GM19025 (cell line): Measurements from ENCODE around the gene TVP23A.

Experiments used
- ATAC-seq: cut with Tn5 transposase; IDR thresholded peaks from one replicate; pipeline ENCODE4 v1.9.1; 2021; ENCODE audit warnings: mild to moderate bottlenecking, low read depth, moderate library complexity; ENCODE audit not compliant: unreplicated experiment

Gene TVP23A

DNA sequence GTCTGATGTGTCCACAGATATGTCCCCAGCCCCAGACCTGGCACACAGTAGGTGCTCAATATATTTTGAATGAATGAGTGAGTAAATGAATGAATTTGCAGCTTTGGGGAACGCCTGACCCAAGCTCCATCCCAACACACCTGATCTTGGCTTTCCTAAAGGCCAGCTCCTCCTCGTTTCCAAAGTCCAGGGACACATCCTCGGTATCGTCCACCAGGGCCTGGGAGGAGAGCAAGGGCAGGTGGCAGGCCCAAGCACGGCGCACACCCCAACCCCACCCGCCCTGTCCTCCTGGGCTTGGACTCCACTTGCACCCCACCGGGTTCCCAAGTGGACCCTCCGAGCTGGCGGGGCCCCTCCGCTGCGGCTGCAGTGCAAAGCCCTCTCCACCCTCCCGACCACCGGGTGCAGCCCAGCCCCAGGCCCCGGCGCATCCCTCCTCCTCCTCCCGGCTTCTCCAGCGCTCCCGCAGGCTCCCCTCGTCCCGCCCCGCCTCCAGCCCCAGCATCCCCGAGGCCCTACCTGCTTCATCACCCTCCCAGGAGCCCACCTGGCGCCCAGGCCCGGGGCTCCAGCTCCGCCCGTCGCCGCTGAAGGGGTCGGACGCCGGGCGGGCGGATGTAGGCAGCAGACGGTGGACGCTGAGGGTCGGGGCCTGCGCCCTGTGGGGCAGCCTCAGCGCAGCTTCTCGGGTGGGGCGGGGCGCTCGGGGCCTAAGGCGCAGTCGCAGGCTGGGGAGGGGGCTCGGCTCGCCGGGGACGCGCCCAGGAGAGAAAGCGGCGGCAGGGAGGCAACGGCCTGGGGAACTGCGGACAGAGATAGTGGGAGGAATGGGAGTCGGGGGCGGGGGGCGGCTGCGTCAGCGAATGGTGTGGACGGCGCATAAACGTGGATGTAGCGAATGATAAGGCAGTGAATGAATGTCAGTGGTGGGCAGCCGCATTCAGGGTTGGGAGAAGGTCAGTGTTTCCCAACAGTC is at the start of gene TVP23A:
TSS of gene TVP23A (minus strand) at position 832 of the 979 bp plus-strand sequence. CDS start at position 531, 301 bp downstream.
- no peak for ATAC-seq

DNA sequence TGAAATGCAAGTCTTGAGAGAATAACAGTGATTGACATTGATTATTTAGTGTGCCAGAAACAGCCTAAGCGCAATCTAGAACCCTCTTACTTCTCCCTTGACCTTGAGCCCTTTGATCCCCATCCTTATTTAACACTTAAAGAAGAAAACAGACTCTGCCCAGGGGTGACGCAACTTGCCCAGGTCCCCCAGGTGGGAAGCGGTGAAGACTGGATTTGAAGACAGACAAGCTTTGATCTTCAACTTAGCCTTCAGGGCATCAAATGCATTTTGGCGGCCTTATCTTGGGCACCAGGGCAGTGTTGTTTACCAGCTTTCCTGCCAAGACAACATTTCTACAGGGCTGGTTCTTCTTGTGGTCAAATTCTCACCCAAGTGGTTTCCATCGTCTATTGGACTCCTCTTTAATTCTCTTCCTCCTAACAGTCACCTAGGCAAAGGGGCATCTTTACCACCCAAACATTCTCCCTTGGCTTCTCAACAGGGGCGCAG is 49.6 kb upstream of the TVP23A start:
- no peak for ATAC-seq

DNA sequence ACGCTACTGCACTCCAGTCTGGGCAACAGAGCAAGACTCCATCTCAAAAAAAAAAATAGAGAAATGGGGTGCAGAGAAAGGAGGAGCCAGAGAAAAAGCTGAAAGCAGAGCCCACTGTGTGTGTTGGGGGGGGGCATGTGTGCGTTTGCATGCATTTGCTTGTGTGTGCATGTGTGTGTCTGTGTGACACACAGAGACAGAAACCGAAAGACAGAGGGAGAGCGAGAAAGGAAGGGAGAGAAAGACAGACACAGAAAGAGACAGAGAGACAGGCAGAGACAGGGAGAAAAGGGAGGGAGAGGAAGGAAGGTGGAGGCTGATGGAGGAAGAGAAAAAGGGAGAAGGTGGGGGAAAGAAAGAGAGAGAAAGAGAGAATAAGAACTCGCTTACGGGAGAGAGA is 48.6 kb upstream of the TVP23A start:
- no peak for ATAC-seq

DNA sequence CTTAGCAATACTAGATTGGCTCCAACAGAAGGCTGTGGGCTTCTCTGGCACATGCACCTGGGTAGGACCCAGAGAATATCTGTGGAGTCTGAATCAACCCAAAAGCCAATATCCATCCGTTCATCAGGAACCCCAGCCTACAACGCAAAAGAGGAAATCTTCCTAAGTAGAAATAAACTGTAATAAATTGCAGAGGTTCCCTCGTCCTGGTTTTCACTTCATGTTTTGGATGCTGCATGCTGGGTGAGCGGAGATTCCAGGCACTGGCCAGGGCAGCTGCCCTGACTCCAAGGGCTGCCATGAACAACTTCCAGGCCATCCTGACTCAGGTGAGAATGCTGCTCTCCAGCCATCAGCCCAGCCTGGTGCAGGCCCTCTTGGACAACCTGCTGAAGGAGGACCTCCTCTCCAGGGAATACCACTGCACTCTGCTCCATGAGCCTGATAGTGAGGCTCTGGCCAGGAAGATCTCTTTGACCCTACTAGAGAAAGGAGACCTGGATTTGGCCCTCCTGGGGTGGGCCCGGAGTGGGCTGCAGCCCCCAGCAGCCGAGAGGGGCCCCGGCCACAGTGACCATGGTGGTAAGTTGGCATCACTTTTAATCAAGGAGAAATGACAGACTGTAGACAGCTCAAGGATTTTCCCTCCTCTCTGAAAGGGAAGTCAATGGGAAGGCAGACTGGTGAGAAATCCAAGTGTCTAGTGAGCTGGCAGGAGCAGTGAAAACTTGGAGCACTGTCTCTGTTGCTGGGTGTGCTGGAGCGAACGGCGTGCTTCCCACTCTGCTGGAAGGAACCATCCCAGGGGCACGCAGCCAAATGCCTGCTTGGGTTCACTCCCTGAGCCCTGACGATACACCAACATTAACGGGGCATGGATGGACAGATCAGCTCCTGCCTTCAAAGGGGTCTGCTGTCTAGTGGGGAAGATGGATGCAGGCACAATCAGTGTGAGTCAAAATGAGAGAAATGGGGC is 47.7 kb upstream of the TVP23A start:
- ATAC-seq = no peak

DNA sequence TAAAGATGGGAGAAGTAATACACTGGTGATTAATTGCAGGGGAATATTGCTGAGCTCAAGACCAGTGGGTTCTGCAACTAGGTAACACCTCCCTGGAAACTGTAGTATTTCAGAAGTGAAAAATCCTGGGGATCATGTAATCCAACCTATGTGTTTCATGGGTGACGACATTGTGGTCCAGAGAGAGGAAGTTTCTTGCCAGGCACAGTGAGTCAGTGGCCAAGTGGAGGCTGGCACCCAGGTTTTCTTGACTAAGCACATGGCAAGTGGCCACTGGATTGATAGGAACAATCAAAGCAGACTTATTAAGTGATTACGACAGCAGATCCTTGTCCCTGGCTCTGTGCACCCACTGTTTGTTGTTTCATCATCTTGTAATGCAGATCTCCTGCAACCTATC is 43.8 kb upstream of the TVP23A start:
- no peak for ATAC-seq

DNA sequence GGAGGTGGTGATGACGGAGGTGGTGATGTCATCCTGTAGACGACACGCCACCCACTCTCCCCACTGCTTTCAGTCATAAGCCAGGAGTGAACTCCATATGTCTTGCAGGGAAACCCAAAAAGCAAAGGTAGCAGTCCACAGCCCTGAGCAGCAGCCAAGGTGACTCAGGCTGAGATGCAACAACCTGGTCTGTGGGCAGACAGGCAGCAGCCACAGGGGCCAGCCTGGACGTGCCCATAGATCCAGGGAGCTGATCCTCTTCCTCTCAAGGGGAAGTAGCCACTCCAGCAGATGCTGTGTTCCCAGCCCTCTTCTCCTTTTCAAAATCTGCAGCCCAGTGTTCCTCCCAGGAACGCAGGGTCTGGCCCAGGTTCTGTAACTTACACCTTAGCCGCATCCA is 41.1 kb upstream of the TVP23A start:
- ATAC-seq = no peak

DNA sequence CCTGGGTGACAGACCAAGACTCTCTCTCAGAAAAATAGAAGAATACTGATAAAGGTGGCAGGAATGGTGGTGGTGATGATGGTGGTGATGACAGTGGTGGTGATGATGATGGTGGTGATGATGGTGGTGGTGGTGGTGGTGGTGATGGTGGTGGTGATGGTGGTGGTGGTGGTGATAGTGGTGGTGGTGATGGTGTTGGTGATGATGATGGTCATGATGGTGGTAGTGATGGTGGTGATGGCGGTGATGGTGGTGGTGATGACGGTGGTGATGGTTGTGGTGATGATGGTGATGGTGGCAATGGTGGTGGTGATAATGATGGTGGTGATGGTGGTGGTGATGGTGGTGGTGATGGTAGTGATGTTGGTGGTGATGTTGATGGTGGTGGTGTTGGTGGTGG is 40.4 kb upstream of the TVP23A start:
- no peak for ATAC-seq

DNA sequence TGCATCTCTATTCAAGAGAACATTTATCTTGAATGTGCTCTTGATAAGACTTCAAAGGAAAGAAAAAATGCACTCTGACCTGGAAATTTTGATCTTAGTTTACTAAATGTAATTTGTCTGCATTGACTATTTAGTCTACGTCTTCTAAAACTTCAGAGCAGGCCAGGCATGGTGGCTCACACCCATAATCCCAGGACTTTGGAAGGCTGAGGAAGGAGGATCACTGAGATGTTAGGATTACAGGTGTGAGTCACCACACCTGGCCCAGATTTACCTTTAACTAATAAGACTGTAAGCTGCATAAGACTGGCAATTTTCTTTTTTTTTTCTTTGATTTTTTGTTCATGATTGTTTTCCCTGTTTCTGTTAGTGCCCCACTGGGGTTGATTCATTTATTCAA is 39.6 kb upstream of the TVP23A start:
- ATAC-seq = no peak

DNA sequence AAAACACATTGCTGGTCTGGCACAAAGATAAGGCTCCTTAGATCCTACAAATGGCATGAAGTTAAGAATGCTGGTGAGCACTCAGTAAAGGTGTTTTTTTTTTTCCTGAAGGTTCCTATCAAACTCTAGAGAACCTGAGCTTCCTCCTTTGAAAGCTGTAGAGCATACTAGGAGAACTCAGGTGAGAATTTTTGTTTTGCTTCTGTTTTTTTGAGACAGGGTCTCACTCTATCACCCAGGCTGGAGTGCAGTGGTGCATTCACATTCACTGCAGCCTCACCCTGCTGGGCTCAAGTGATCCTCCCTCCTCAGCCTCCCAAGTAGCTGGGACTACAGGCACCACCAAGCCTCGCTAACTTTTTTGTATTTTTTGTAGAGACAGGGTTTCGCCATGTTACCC is 37.4 kb upstream of the TVP23A start:
- ATAC-seq = no peak

DNA sequence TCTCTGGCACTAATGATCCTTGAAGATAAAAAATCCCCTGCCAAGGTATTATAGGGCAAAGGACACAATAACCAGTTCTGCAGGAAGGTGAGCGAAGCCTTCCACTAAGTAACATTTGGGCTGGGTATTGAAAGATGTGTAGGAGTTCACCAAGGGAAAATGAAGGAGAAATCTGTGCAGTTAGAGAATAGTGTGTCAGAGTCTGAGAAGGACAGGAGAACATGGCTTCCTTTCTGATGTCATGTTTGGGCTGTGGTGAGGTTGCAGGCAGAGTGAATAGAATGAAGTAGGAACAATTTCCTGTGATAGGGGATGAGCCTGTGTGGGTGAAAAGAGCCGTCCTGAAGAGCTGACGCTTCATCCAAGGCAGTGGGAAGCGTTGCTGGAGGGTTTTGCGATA is 34.4 kb upstream of the TVP23A start:
- ATAC-seq = no peak

DNA sequence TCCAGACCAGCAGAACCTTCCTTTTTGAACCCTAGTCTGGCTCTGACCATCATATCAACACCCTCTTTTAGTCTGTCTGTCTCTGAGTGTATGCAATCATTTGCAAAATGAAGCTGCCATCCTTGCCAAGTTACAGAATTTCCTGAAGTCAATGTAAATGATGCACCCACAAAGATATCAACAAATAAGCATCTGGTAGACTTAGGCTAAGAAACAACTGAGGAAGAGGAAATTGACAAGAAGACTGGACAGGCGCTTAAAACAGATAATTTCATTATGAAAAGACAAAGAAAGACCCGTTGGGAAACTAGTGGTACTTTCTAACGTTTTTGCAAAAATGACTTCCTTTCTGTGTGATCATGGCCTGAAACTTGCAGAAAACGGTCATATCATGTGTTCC is 33.7 kb upstream of the TVP23A start:
- ATAC-seq = no peak

DNA sequence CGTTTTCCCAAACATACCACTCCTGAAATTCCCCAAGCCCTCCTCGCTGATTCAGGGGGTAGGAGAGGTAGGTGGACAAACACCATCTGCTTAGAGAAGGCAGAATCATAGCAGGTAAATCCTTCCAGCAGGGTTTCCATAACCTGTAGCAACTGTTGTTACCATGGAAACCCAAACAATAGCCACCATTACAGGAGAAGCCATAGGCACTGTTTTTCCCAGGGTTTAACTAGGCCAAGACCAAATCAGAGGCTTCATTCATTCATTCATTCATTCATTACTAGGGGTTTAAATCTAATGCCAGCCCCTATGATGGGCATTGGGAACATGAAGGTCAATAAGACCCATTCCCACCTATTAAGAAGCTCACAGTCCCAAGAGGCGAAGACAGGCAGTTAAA is 32.9 kb upstream of the TVP23A start:
- no peak for ATAC-seq

DNA sequence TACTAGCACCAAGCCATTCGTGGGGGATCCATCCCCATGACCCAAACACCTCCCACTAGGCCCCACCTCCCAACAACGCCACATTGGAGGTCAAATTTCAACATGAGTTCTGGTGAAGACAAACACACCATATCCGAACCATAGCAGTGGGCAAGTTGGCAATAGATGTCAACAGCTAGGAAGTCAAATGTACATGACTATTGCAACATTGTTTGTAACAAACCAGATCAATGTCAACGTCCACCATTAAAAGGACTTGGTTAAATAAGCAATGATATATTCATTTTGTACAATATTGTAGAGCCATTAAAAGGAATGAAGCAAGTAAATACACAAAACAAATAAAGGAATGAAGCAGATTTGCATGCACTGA is 31.9 kb upstream of the TVP23A start:
- no peak for ATAC-seq

DNA sequence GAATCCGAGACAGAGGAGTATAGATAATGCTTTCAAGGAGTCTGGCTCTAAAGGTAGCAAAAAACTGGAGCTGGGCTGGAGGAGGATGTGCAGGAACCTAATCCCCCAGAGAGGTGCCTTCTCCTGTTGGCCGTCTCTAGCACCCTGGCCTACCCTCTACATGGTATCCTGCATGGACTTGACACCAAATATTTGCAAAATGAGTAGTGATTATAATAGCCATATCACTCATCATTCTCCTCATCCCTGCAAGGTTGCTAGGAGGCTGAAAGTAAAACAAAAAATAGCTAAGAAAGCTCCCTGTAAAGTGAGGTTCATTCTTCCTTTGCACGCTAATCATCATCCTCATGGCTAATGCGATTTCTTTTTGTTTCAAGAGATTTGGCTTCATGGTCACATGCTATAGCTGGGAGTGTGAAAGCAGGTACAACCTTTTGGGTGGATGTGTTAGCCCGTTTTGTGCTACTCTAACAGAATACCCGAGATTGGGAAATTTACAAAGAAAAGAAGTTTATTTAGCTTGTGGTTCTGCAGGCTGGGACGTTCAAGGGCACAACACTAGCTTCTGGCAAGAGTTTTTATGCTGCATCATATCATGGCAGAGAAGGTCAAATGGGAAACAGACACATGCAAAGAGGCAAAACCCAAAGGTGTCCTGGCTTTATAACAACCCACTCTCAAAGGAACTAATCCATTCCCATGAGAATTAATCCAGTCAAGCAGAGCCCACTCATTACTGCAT is 31.3 kb upstream of the TVP23A start:
- no peak for ATAC-seq

DNA sequence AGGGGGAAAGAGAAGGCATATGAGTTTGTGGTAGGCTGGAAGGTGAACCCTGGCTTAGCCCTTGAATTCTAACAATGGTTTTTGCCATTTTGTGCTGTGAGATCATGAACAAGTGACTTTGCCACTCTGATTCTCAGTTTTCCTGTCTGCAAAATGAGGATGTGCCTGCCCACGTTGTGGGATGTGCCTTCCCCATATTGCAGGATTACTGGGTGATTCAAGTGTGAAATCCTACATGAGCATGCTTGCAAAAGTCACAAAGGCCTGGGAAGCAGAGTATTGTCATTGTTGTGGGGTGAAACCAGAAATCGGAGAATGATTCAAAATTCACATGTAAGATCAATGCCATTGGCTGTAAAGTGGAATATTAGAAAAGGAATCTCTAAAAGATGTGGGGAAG is 28.6 kb upstream of the TVP23A start:
- ATAC-seq = no peak

DNA sequence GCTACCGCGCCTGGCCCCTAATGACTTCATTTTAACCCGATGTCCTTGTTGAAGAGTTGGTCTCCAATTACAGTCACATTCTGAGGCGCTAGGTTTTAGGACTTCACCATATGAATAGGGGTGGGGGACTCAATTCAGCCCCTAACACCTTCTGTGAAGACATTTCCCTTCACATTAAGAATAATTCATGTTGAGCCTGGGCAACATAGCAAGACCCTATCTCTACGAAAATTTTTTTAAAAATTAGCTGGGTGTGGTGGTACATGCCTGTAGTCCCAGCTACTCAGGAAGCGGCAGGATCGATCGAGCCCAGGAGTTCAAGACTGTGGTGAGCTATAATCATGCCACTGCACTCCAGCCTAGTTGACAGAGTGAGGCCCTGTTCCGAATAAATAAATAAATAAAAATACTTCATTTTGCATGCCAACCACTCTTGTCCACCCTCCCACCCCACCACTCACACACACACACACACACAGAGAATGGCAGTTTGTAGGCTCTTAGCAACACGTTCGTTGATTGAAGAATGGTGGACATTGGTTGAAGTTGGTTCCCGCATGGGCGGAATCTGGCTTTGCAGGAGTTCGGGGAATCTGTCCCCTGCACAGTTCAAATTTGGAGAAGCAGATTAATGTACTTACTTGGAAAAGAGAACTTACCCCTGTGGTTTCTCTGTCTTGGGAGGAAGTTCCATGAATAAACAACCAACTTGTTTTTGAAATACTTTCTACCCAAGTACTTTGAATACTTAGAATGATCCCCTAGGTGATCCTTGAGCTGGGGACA is 27.8 kb upstream of the TVP23A start:
- ATAC-seq = no peak

DNA sequence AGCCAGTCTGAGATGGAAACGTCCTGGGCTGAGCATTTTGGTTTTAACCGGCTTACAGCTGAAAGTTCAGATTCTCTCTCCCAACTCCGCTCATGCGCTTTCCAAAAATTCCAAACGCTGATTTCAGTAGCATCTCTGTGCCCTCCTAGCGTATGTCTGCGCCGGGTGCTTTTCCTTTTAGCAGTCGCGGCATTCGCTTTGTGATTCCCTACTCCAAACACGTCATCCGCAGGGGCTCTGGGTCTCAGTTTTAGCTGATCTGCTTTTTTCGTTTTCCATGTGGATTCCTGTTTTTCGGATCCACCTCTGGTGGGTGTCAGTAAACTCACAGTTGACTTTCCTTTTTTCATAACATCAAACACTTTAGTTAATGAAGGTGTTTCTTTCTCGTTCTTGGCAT is 22.1 kb upstream of the TVP23A start:
- no peak for ATAC-seq

DNA sequence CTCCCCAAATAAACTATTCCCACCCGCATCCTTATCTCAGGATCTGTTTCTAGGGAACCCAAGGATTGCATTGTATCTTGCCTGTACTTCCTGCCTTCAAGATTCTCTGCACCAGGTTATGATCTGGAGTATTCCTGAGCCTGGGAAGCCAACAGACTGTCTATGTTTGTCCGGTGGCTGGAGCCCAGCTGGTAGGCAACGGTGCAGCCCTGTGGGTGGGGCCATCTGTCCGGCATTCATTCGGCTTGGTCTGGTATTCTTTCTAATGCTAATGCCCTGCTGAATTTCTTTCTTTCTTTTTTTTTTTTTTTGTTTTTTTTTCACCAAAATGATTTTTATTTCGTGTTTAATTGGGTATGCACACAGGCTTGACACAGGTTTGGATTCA is 20.7 kb upstream of the TVP23A start:
- ATAC-seq = no peak

DNA sequence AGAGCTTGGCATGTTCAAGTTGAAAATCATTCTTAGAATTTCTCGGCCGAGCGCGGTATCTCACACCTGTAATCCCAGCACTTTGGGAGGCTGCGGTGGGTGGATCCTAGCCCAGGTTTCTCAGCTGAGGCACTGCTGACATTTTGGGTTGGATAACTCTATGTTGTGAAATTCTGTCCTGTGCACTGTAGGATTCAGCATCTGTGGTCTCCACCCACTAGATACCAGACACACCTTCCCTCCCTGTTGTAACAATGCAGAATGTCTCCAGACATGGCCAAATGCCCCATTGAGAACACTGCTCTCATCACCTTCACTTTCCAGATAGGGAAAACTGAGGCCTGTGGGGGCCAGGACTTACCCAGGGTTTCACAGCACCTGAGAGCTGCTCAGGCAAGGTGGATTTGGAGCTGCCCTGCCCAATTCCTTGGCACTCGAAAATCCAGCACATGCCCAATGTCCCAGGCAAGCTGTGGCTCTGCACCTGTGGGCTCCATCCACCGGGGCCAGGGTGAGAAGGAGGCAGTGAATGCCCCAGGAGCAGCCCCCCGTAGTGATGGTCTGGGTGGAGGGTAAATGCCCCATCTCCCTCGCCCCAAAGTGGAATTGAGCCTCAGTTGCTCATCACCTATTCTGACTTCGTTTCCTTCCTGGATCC is 20.2 kb upstream of the TVP23A start:
- no peak for ATAC-seq
